Measurements from ENCODE around the gene TBL1X. TPM values are rescaled to one million over a fixed set of nuclear protein-coding genes. Genes with fewer than 3 reads are reported as not detected.

The TBL1X gene
- total and polyA plus RNA-seq, 2 donors (not counting 3 experiments of a cell fraction or from before 2014, with no cell fraction given), result 8.7 to 25.3 TPM

DNA sequence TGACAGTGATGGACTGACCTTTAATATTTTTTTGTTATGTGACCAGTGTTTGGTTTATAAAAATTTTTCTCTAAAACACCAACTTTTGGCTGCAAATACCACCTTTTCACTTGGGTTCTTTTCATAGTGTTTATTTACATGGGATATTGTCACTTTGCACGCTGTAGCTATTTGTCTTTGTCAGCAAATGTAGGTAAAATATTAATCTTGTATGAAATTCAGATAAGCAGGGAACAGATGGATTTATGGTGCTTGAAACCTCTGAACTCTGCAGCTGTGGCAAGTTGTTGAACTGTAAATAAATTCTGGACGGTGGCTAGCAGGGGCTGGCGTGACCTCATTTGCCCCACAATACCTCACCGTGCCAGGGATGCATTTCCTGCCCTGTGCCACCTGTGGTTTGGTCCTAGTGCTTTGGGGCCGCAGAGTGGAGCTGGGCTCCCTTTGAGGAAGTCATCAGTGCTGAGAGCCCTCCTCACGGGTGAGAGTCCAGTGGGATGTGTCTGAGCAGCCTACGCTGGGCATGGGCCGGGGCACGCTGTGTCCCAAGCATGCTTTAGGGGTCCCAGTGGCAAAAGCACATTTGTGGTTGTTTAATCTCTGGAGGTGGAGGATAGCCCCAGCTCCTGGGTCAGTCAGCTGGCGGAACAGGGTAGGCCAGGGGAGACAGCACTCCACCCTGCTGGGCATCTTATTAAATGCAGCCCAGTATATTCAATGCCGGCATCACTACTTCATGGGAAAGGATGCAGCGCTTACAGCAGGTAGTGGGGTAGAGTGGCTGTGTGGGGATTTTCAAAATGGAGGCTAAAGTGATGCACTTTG is 108.6 kb downstream of the TBL1X start:
- no peaks in the 10 kb centered on the region for H3K4me1 ChIP-seq (ENCODE audit: control insufficient read depth, extremely low read depth, insufficient read depth, low read length)
- no peaks in the 10 kb centered on the region for H3K9me3 ChIP-seq (replicated peaks; ENCODE audit: control insufficient read depth, insufficient read depth, low read length)
- no peaks in the 10 kb centered on the region for H3K9me1 ChIP-seq (replicated peaks; ENCODE audit: control insufficient read depth, extremely low read depth, insufficient read depth, low read length)
- DNase-seq (ENCODE audit: low read depth, low spot score), result no peak
- no peak overlapping the region for H3K4me2 ChIP-seq (ENCODE audit: insufficient read depth, low read length)
- ChIA-PET POLR2A (no interaction called here), CTCF (no interaction called here)
- no peaks in the 10 kb centered on the region for H3K27me3 ChIP-seq (ENCODE audit: control insufficient read depth in 2 of 2, insufficient read depth in 2 of 2, low read length in 2 of 2)
- H3K36me3 ChIP-seq (ENCODE audit: control insufficient read depth in 2 of 2, extremely low read depth in 1 of 2, insufficient read depth in 2 of 2, low read length in 2 of 2), result no peaks in the 10 kb centered on the region
- no peaks in the 10 kb centered on the region for H3K79me2 ChIP-seq (ENCODE audit: control insufficient read depth, insufficient read depth, low read length)
- TF ChIP-seq POLR2AphosphoS5 (IDR thresholded peaks at IDR 0.05; ENCODE audit: insufficient read depth, low read depth, low read length) (no peak), FOS (IDR thresholded peaks at IDR 0.05; ENCODE audit: borderline replicate concordance, insufficient read depth, low read length) (no peak), CTCF (IDR thresholded peaks at IDR 0.05; ENCODE audit: extremely low read depth in 1 of 2, insufficient read depth in 1 of 2, low read depth in 1 of 2, low read length in 2 of 2) (no peak), POLR2A (IDR thresholded peaks at IDR 0.05; ENCODE audit: low read depth, low read length) (no peak), EZH2 (IDR thresholded peaks at IDR 0.05; ENCODE audit: borderline replicate concordance, low read depth, low read length, severe bottlenecking) (no peak), MYC (IDR thresholded peaks at IDR 0.05; ENCODE audit: low read depth, low read length) (no peak), MAX (IDR thresholded peaks at IDR 0.05; ENCODE audit: insufficient read depth, insufficient read length) (no peak), GATA2 (IDR thresholded peaks at IDR 0.05; ENCODE audit: insufficient read depth, insufficient read length, low read depth, low read length) (no peak), JUN (IDR thresholded peaks at IDR 0.05; ENCODE audit: borderline replicate concordance, insufficient read depth, insufficient read length, low read depth) (no peak)
- H3K9ac ChIP-seq (replicated peaks; ENCODE audit: extremely low read depth, insufficient read depth, low read length), result no peak overlapping the region
- no peak overlapping the region for H3K27ac ChIP-seq (ENCODE audit: insufficient read depth, low read depth, low read length)
- BruUV-seq (replicated peaks), result no TSS peak
- dilution Hi-C loops (cut with MboI; ENCODE audit: extremely low pct_ligation_motif_present, low sequenced_read_pairs), result no loop called here
- no peaks in the 10 kb centered on the region for H4K20me1 ChIP-seq (replicated peaks; ENCODE audit: control insufficient read depth, extremely low read depth, insufficient read depth, low read length)
- no peak overlapping the region for H3K4me3 ChIP-seq (replicated peaks in 1 of 3; ENCODE audit: insufficient read depth in 1 of 3, low read depth in 1 of 3, low read length in 3 of 3)
- intact Hi-C loops (cut with micrococcal nuclease), result no loop called here
- FAIRE-seq, result no peak
- no peak overlapping the region for H2AFZ ChIP-seq (ENCODE audit: low read depth, low read length)

Measured in endothelial cell of umbilical vein (primary cell).